ENCODE results near the gene PDE2A. TPM values are rescaled to one million over a fixed set of nuclear protein-coding genes. Genes with fewer than 3 reads are reported as not detected.

PDE2A gene
- total RNA-seq, 1 donor from 2014 or later = 0.11 TPM

GRCh38 chr11:72581067-72581466 lies 93.2 kb downstream of the PDE2A start:
- Histone ChIP-seq H3K27ac (no peak overlapping the region), H3K9ac (no peak overlapping the region), H3K79me2 (ENCODE audit: low read depth) (no peaks in the 10 kb centered on the region), H3K36me3 (no peaks in the 10 kb centered on the region), H3K4me3 (no peak overlapping the region), H3K4me1 (peaks cover 6% of the 10 kb centered on the region), H3F3A (ENCODE audit: low read depth) (no peaks in the 10 kb centered on the region), H4K20me1 (ENCODE audit: low read depth) (peaks cover 10% of the 10 kb centered on the region), H3K4me2 (no peak overlapping the region), H2AFZ (replicated peaks) (no peak overlapping the region), H3K9me3 (ENCODE audit: low read depth) (no peaks in the 10 kb centered on the region), H3K27me3 (peaks cover 44% of the 10 kb centered on the region)
- no peak overlapping the region for H3K4me3 Mint-ChIP-seq
- no peak overlapping the region for H3K27ac Mint-ChIP-seq
- no peaks in the 10 kb centered on the region for H3K9me3 Mint-ChIP-seq
- H3K36me3 Mint-ChIP-seq = no peaks in the 10 kb centered on the region
- TF ChIP-seq CTCF (IDR thresholded peaks at IDR 0.05) (no peak), EZH2phosphoT487 (IDR thresholded peaks at IDR 0.05) (no peak), EZH2 (IDR thresholded peaks at IDR 0.05) (no peak)
- DNase-seq (ENCODE audit: low spot score) = no peak
- H3K4me1 Mint-ChIP-seq = no peaks in the 10 kb centered on the region
- peaks cover 20% of the 10 kb centered on the region for H3K27me3 Mint-ChIP-seq (ENCODE audit: insufficient read depth, low read depth)

GRCh38 chr11:72580642-72580950 lies 93.6 kb downstream of the PDE2A start:
- H2AFZ ChIP-seq (replicated peaks) = no peak overlapping the region
- H3K27me3 ChIP-seq = peaks cover 39% of the 10 kb centered on the region
- peaks cover 6% of the 10 kb centered on the region for H3K4me1 ChIP-seq
- H4K20me1 ChIP-seq (ENCODE audit: low read depth) = peaks cover 10% of the 10 kb centered on the region
- H3K4me3 ChIP-seq = no peak overlapping the region
- no peak overlapping the region for H3K4me2 ChIP-seq
- H3K27ac ChIP-seq = no peak overlapping the region
- no peaks in the 10 kb centered on the region for H3K9me3 ChIP-seq (ENCODE audit: low read depth)
- Mint-ChIP-seq H3K27ac (no peak overlapping the region), H3K27me3 (ENCODE audit: insufficient read depth, low read depth) (peaks cover 18% of the 10 kb centered on the region), H3K9me3 (no peaks in the 10 kb centered on the region), H3K36me3 (no peaks in the 10 kb centered on the region), H3K4me1 (no peaks in the 10 kb centered on the region), H3K4me3 (no peak overlapping the region)
- TF ChIP-seq EZH2 (IDR thresholded peaks at IDR 0.05) (no peak), EZH2phosphoT487 (IDR thresholded peaks at IDR 0.05) (no peak), CTCF (IDR thresholded peaks at IDR 0.05) (no peak)
- H3K79me2 ChIP-seq (ENCODE audit: low read depth) = no peaks in the 10 kb centered on the region
- H3K36me3 ChIP-seq = no peaks in the 10 kb centered on the region
- no peak for DNase-seq (ENCODE audit: low spot score)
- H3F3A ChIP-seq (ENCODE audit: low read depth) = no peaks in the 10 kb centered on the region
- H3K9ac ChIP-seq = no peak overlapping the region

- no peak overlapping the region for H3K27ac Mint-ChIP-seq
- no peaks in the 10 kb centered on the region for H3K9me3 Mint-ChIP-seq
- Histone ChIP-seq H4K20me1 (ENCODE audit: low read depth) (peaks cover 4% of the 10 kb centered on the region), H3K4me2 (no peak overlapping the region), H3K27me3 (peaks cover 34% of the 10 kb centered on the region), H2AFZ (replicated peaks) (no peak overlapping the region), H3K79me2 (ENCODE audit: low read depth) (no peaks in the 10 kb centered on the region), H3K27ac (no peak overlapping the region), H3K36me3 (no peaks in the 10 kb centered on the region), H3K4me1 (peaks cover 6% of the 10 kb centered on the region), H3F3A (ENCODE audit: low read depth) (no peaks in the 10 kb centered on the region), H3K9ac (no peak overlapping the region), H3K9me3 (ENCODE audit: low read depth) (no peaks in the 10 kb centered on the region), H3K4me3 (no peak overlapping the region)
- TF ChIP-seq EZH2phosphoT487 (IDR thresholded peaks at IDR 0.05) (no peak), CTCF (IDR thresholded peaks at IDR 0.05) (no peak), EZH2 (IDR thresholded peaks at IDR 0.05) (no peak)
- no peak for DNase-seq (ENCODE audit: low spot score)
- peaks cover 15% of the 10 kb centered on the region for H3K27me3 Mint-ChIP-seq (ENCODE audit: insufficient read depth, low read depth)
- no peaks in the 10 kb centered on the region for H3K36me3 Mint-ChIP-seq
- H3K4me1 Mint-ChIP-seq = peaks cover under 1% of the 10 kb centered on the region
- H3K4me3 Mint-ChIP-seq = no peak overlapping the region
Observed at GRCh38 chr11:72579816-72580641, 94.2 kb downstream of the PDE2A start.

All from neural progenitor cell (in vitro differentiated cells).